Measurements from ENCODE around the gene NXPH3. TPM values are rescaled to one million over a fixed set of nuclear protein-coding genes. Genes with fewer than 3 reads are reported as not detected.

Gene NXPH3
- total and polyA plus RNA-seq, 2 of the 13 experiments (the other 11 are each of a cell fraction or from before 2014, with no cell fraction given) = 0.04 to 0.58 TPM

DNA sequence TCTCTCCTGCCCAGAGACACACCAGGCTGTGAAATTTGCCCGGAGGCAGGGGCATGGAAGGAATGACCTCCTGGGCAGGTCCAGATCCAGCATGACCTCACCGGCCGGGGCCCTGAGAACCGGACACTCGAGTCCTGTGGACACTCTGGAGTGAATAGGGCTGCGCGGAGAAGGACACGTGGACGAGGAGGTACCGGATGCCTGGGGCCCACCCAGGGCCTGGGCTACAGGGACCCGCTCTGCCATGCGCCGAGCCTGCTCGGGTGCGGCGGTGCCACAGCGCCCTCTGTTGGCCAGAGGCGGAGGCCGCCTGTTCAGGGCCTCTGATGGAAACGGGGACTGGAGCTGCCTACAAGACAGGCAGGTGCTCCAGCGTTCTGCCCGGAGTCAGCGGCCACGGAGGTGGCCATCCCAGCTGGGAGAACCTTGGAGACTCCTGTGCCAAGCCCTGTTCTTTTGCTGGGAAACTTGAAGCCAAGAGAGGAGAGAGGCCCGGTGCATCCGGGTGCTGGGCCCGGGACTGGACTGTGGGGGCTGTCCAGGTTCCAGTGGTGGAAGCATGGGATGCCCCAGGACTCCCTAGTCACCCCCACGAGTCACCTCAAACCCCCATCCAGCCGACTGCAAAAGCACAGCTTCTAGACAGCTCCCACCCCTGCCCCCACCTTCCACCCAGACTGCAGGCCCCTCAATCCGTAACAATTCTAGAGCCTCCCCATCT is 19.3 kb upstream of the NXPH3 start (continued):
- TF ChIP-seq, protein P1, sequence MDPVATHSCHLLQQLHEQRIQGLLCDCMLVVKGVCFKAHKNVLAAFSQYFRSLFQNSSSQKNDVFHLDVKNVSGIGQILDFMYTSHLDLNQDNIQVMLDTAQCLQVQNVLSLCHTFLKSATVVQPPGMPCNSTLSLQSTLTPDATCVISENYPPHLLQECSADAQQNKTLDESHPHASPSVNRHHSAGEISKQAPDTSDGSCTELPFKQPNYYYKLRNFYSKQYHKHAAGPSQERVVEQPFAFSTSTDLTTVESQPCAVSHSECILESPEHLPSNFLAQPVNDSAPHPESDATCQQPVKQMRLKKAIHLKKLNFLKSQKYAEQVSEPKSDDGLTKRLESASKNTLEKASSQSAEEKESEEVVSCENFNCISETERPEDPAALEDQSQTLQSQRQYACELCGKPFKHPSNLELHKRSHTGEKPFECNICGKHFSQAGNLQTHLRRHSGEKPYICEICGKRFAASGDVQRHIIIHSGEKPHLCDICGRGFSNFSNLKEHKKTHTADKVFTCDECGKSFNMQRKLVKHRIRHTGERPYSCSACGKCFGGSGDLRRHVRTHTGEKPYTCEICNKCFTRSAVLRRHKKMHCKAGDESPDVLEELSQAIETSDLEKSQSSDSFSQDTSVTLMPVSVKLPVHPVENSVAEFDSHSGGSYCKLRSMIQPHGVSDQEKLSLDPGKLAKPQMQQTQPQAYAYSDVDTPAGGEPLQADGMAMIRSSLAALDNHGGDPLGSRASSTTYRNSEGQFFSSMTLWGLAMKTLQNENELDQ (CRISPR knock-in tag; IDR thresholded peaks at IDR 0.05; ENCODE audit: borderline replicate concordance) = 0 out of 2 replicates have a peak, but pooled peaks have one; percentile 45
- TF ChIP-seq FOSL2 (CRISPR knock-in tag; IDR thresholded peaks at IDR 0.05) (peak; percentile 65), ZNF136 (CRISPR knock-in tag; IDR thresholded peaks at IDR 0.05; ENCODE audit: low read depth) (no peak), ZNF550 (CRISPR knock-in tag; IDR thresholded peaks at IDR 0.05; ENCODE audit: borderline replicate concordance) (0 out of 2 replicates have a peak, but pooled peaks have one; percentile 45), ZKSCAN8 (CRISPR knock-in tag; IDR thresholded peaks at IDR 0.05; ENCODE audit: borderline replicate concordance) (peak; percentile 42; the same call in 1 of the 2 replicates), BORCS8-MEF2B (CRISPR knock-in tag; IDR thresholded peaks at IDR 0.05) (peak; percentile 65; the same call in 1 of the 2 replicates), ZNF367 (CRISPR knock-in tag; IDR thresholded peaks at IDR 0.05; ENCODE audit: borderline replicate concordance) (0 out of 2 replicates have a peak, but pooled peaks have one; percentile 39), HNRNPLL (IDR thresholded peaks at IDR 0.05; ENCODE audit: low read depth, low read length, poor library complexity, severe bottlenecking) (peak; percentile 36), ZNF333 (CRISPR knock-in tag; IDR thresholded peaks at IDR 0.05; ENCODE audit: borderline replicate concordance) (peak; percentile 27; the same call in 1 of the 2 replicates), ETV6 (CRISPR knock-in tag; conservative IDR thresholded peaks at IDR 0.05) (peak; percentile 80), HNRNPL (IDR thresholded peaks at IDR 0.05; ENCODE audit: low read depth, low read length) (peak; percentile 86), ZNF724P (CRISPR knock-in tag; IDR thresholded peaks at IDR 0.05; ENCODE audit: borderline replicate concordance) (peak; percentile 91; the same call in 1 of the 2 replicates), ZMYM4 (CRISPR knock-in tag; IDR thresholded peaks at IDR 0.05) (no peak), PCBP2 (optimal IDR thresholded peaks at IDR 0.05; ENCODE audit: low read depth, low read length, poor library complexity, severe bottlenecking) (no peak), ZBTB21 (CRISPR knock-in tag; IDR thresholded peaks at IDR 0.05) (0 out of 2 replicates have a peak, but pooled peaks have one; percentile 41), NFKBIZ (CRISPR knock-in tag; IDR thresholded peaks at IDR 0.05) (0 out of 2 replicates have a peak, but pooled peaks have one; percentile 34), ZNF335 (CRISPR knock-in tag; IDR thresholded peaks at IDR 0.05) (0 out of 2 replicates have a peak, but pooled peaks have one; percentile 62), KDM4B (CRISPR knock-in tag; IDR thresholded peaks at IDR 0.05) (peak; percentile 58; the same call in 1 of the 2 replicates), KMT2B (CRISPR knock-in tag; IDR thresholded peaks at IDR 0.05) (0 out of 2 replicates have a peak, but pooled peaks have one; percentile 44), RELA (CRISPR knock-in tag; IDR thresholded peaks at IDR 0.05) (0 out of 2 replicates have a peak, but pooled peaks have one; percentile 64), DNMT1 (CRISPR knock-in tag; IDR thresholded peaks at IDR 0.05) (peak; percentile 81; the same call in 1 of the 2 replicates)
- TF ChIP-seq, protein P2, sequence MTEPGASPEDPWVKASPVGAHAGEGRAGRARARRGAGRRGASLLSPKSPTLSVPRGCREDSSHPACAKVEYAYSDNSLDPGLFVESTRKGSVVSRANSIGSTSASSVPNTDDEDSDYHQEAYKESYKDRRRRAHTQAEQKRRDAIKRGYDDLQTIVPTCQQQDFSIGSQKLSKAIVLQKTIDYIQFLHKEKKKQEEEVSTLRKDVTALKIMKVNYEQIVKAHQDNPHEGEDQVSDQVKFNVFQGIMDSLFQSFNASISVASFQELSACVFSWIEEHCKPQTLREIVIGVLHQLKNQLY (CRISPR knock-in tag; IDR thresholded peaks at IDR 0.05) = no peak
- TF ChIP-seq, protein P3, sequence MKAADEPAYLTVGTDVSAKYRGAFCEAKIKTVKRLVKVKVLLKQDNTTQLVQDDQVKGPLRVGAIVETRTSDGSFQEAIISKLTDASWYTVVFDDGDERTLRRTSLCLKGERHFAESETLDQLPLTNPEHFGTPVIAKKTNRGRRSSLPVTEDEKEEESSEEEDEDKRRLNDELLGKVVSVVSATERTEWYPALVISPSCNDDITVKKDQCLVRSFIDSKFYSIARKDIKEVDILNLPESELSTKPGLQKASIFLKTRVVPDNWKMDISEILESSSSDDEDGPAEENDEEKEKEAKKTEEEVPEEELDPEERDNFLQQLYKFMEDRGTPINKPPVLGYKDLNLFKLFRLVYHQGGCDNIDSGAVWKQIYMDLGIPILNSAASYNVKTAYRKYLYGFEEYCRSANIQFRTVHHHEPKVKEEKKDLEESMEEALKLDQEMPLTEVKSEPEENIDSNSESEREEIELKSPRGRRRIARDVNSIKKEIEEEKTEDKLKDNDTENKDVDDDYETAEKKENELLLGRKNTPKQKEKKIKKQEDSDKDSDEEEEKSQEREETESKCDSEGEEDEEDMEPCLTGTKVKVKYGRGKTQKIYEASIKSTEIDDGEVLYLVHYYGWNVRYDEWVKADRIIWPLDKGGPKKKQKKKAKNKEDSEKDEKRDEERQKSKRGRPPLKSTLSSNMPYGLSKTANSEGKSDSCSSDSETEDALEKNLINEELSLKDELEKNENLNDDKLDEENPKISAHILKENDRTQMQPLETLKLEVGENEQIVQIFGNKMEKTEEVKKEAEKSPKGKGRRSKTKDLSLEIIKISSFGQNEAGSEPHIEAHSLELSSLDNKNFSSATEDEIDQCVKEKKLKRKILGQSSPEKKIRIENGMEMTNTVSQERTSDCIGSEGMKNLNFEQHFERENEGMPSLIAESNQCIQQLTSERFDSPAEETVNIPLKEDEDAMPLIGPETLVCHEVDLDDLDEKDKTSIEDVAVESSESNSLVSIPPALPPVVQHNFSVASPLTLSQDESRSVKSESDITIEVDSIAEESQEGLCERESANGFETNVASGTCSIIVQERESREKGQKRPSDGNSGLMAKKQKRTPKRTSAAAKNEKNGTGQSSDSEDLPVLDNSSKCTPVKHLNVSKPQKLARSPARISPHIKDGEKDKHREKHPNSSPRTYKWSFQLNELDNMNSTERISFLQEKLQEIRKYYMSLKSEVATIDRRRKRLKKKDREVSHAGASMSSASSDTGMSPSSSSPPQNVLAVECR (CRISPR knock-in tag; IDR thresholded peaks at IDR 0.05; ENCODE audit: borderline replicate concordance) = peak; percentile 27; the same call in 1 of the 2 replicates

Measured in HepG2 (cell line).